Activated T-cell treated with anti-CD3 and anti-CD28 coated beads, Interleukin-2, amount 50 U/mL, for 48 hours (primary cell): ENCODE measurements around the gene FGFR2.

ENCODE experiments used
- DNase-seq, 2 experiments: peaks; one replicate each; pipeline ENCODE4 v3.0.0-alpha.2; 2020

FGFR2 gene

GRCh38 chr10:121598263-121599249 is at the start of gene FGFR2:
Gene FGFR2 (minus strand): TSS chr10:121598444. CDS start chr10:121593817, 4,627 bp downstream.
- peak; percentile 25 to 42 for DNase-seq

DNA sequence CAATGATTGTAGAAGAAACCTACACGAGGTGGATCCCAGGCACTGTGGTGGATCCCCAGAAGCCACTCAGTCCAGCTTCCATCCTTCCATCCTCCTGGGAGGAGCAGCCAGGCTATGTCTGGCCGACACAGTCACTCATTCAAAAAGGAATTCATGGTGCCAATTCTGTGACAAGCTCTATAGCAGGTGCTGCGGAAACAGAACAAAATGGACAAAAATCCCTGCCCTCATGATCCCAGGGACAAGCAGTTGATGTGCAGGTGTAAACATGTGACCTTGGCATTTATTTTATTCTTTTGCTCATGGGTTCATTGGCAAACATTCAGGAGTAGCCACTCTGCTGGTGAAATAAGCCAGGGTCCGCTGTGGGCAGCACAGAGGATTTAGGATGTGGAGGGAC is 49.2 kb upstream of the FGFR2 start:
- DNase-seq = no peak

DNA sequence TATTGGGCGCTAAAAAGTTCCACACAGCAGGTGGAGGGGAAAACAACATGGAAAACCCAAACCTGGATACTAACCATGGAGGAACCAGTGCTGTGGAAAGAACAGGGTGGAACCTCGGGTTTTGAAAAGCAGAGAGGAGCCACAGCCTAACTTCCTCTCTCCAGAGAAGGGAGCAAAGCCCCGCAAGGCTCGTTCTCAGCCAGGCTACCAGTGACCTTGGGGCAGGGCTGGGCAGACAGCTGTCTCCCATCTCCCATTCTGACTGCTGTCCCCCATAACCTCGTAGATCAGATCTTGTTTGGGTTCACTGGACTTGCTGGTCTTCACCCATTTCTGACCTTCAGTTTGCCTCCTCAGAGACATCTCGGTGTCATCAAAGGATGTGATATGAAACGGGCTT is 47.5 kb upstream of the FGFR2 start:
- no peak for DNase-seq

GRCh38 chr10:121644501-121644900 is 46.3 kb upstream of the FGFR2 start:
- no peak for DNase-seq

- no peak for DNase-seq
Observed at GRCh38 chr10:121640266-121640665, 42.0 kb upstream of the FGFR2 start.

DNA sequence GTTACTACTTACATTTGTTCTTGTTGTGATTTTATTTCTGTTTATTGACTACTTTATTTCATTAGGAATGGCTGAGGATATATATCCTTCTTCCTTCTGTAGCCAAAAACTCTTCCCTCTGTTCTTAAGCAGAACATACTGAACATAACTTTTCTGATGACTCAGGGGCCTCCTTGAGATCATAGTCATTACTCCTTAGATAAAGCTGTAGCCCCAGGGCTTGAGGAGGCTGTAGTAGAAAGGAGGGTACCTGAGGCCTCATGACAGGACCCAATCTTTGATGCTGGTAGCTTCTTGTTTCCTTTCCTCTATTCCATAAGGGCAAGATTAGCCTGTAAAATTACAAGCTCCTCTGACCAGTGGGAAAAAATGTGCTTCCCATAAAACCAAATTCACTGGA is 41.2 kb upstream of the FGFR2 start:
- no peak for DNase-seq

DNA sequence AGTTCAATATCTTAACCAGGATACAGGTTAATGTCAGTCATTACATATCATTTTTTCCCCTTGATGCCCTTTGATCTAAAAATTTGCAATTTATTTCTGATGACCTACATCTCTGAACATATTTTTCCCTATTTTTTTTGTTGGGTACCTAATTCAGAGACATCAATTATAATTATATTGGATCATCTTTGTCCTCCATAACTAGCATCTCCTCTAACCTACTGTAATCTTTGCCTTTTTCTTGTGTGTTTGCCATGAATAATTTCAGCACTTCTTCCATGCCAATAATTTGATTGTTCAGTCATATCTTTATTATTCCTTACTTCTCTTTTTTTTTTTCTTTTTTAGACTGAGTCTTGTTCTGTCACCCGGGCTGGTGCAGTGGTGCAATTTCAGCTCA is 39.2 kb upstream of the FGFR2 start:
- DNase-seq = no peak

DNA sequence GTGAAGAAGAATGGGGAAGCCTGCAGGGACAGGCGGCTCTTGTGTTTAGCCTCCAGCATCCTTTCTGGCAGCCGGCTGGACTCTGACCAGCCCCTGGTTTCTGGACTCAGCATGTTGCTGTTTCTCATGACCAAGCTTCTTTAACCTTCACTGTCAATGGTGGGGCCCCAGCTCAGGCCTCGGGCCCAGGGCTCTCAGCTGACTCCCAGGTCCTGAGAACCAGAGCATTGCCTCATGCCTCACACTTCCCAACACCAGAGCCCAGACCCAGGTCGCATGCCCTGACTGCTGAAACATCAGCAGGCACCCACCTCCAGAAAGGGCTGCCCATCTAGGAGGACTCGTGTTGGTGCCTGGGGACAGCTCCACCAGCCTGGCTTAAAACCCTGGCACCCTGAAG is 34.8 kb upstream of the FGFR2 start:
- no peak for DNase-seq

- DNase-seq = no peak
Observed at GRCh38 chr10:121631365-121632029, 33.3 kb upstream of the FGFR2 start.

DNA sequence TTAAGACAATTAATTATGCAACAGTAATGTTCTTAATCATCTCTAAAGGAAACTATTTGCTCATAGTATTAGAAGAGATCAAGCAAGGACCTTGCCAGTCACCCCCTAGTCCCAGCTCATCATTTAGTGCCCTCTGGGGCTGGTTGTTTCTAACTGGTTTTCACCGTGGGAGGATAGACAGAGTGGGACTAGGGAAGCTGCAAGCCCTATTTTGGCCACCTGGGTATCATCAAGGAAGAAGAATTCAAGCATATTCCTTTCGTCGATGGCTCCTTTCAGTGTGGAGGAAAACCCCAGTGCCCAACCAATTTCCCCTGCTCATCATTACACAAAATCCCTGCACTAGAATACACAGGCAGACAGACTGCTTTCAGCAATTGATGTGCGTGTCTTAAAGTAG is 30.6 kb upstream of the FGFR2 start:
- no peak for DNase-seq

DNA sequence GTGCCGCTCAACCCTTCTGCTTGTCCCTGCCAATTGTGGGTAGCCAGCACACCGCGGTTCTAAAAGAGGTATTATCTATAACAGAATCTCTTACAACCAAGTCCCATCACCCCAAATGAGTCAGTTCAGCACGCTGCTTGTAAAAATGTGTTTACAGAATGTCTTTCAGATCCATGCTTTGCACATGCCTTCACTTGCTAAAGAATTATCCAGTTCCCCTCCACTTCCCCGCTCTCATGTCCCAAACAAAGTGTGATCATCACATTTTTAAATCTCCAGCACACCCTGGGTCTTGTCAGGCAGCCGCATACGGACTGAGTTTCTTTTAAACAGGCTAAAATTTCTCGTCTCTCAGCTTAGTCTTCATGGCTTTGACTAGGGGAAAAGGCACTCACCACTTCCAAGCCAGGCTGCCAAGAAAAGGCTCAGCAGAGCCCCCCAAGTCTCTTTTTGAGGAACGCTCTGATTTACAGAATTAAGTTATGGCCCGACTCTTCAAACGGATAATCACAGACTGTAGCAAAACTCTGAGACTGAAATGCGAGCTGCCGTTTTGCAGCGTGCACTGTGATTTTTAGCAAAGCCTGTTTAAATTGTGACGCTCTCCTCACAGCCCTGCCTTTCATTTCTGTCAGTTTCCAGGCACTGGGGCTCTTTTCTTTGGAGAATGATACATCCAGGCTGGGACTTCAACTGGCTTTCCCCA is 29.8 kb upstream of the FGFR2 start:
- DNase-seq = no peak

DNA sequence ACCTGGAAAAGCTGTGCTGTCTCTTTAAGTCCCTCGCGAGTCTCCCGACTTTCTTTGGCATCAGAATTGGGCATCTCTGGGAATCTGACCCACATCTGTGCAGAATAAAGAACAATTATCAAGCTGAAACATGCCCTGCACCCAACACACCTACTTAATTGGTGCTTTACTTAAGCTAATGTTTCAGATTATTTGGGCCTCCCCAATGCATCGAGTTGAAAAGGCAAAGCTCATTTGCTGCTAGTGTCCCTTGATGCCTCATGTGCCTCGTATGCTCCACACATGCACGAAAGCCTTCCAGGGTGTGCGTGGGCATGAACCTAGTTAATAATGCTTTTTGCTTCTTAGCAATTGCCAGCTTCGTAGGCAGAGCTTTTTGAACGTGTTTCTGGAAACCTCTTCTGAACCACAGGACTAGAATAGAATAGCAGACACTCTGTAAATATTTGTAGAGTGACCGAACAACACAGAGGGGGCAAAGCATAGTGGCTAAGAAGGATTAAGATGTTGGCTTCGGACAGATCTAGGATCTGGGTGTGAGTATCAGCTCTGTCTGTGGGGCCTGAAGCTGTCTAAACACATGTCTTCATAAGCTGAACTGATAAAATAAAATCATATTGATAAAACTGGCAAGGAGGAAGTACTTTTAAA is 26.7 kb upstream of the FGFR2 start:
- DNase-seq = no peak

- DNase-seq = no peak
Observed at GRCh38 chr10:121618906-121619305, 20.7 kb upstream of the FGFR2 start.

- DNase-seq = no peak
Observed at GRCh38 chr10:121617176-121617575, 18.9 kb upstream of the FGFR2 start.

DNA sequence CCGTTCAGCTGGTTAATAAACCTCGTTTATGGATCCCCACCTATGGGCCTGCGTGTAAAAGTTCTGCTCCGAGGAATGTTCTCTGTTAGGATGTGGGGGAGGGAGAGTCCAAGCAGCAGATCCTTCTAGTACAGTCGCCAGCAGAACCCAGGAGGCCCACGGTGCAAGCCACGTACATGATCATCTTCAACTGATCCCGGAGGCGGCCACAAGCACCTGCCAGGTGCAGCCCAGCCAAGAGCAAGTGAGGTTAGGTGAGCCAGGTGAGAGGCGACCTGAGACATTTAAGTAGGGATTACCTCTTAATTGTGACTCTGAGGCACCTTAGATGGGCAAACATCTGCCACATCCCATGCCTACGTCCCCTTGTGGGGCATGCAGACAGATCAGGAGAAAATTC is 18.0 kb upstream of the FGFR2 start:
- DNase-seq = no peak

DNA sequence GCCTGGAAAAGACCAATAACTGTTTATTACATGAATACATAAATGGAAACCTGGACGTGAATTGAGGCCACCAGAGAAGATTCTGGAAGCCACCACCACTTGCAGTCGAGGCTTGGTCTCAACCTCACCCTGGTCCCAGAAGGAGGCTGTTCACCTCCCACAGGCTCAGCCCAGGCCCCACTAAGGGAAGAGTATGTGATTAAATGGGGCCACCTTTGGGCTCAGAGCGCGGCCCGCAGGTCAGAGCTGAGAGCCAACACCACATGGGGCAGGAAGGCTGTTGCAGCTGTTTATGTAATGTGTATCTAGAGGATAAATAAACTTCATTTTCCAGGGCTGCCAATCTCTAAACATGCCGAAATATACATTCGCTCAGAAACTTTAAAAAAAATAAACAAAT is 17.6 kb upstream of the FGFR2 start:
- no peak for DNase-seq

DNA sequence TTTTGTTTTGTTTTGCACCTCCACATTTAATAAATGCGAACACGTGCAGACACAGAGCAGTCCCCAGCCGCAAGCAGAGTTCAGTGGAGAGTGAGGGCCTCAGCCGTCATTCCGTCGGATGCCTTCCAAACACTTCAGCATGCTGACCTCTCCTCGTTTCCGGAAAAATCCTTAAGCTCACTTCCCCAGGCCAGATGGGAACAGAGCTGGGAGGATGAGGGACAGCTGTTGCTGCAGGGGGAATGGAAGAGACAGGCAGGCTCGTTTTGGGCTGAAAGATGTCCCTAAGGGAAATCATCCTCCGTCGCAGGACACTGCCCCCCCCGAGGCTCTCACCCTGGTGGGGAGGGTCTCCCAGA is 17.2 kb upstream of the FGFR2 start:
- DNase-seq = no peak

DNA sequence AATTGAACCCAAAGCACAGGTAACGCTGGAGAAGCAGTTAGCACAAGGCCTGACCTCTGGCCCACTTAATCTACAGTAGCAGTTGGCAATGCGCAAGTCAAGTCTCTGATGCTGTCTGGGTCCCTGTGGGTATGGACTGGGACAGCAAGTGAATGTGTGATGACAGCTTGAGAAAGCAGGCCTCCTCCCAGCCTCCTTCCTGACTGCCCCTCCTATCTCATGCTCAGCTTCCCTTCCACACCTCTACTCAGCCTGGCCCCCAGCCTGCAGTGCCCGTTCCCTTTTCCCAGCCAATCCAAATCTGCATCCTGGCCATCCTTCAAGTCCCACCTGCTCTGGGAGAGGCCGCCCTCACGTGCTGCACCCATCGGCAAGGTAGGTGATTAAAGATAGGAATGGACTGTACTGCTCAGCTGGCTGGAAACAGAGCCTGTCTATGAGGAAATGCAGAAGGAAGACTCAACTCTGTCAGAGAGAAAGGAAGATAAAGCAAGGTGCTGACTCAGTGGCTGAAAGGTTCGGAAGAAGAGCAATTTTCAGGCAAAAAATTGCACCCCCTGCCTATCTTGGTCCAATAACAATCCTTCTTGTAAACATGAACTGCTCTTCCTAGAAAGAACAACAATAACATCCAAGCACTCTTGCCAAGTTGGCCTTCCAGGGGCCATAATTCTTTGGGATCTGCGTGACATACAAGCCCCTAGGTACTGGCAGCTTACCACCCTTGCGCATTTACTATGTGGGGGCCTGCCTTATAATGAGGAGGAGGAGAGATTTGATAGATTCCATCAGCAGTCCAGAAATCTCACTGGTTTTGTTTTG is 16.6 kb upstream of the FGFR2 start:
- DNase-seq = no peak

- no peak for DNase-seq
Observed at GRCh38 chr10:121613456-121613855, 15.2 kb upstream of the FGFR2 start.

DNA sequence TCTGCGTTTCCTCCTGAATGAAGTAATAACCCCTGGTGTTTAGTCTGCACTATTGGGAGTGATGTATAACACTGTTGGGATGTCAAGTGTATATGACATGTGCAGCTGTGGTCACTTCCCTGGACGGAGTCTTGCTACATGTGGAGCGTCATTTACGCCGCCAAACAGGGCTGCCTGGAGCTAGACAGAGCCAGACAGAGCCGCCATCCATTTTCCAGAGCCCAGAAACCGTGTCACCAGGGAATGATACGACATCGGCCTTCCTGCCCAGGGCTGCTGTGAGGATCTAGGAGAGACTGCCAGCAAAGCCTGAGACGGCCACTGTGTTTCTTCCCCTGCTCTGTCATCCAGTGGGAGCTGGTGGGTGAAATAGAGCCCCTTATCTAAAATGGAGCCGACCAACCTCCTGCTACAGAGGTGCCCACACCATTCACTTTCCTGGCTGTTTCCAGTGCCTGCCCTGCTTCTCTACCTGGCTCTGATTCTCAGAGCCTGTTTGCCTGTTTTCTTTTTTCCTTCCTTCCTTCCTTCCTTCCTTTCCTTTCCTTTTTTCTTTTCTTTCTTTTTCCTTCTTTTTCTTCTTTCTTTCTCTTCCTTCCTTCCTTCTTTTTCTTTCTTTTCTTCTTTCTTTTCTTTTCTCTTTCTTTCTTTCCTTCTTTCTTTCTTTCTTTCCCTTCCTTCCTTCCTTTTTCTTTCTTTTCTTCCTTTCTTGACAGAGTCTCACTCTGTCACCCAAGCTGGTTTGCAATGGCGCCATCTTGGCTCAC is 13.3 kb upstream of the FGFR2 start:
- no peak for DNase-seq

GRCh38 chr10:121610798-121611323 is 12.6 kb upstream of the FGFR2 start:
- DNase-seq = no peak
